Ovary (tissue), 9 donors: Measurements from ENCODE around the gene RPS15. TPM values are rescaled to one million over a fixed set of nuclear protein-coding genes. Genes with fewer than 3 reads are reported as not detected.

Experiments used
- DNase-seq, 5 donors: peaks; one replicate each; pipeline ENCODE4 v3.0.0-alpha.2; 2019 to 2020
- H3K27ac ChIP-seq, 2 donors: fragments of 200-600 bp; one replicate each; pipeline versions ENCODE4 v1.5.1 to v1.8.0; 2019 to 2022
- H3K27me3 ChIP-seq: fragments of 200-600 bp; one replicate; pipeline ENCODE4 v1.8.0; 2022
- H3K36me3 ChIP-seq: fragments of 200-600 bp; sonication (generic); one replicate; pipeline ENCODE4 v1.5.1; 2019
- H3K4me1 ChIP-seq: one replicate; pipeline ENCODE4 v1.8.1; 2013; ENCODE audit warnings: mild to moderate bottlenecking, moderate library complexity; ENCODE audit not compliant: insufficient read depth
- H3K4me3 ChIP-seq: fragments of 200-600 bp; sonication (generic); one replicate; pipeline ENCODE4 v1.5.1; 2017
- H3K9me3 ChIP-seq, 2 donors: fragments of 200-600 bp in 1 of 2; sonication (generic) in 1 of 2; one replicate each; pipeline versions ENCODE4 v1.5.1 to v1.8.1; 2013 to 2019; ENCODE audit warnings: mild to moderate bottlenecking in 1 of 2, moderate library complexity in 1 of 2
- CTCF ChIP-seq, 3 donors: fragments of 450-650 bp in 2 of 3; fragments of 200-600 bp in 1 of 3; IDR thresholded peaks; one replicate each; pipeline versions ENCODE4 v1.5.1 to v1.8.0; 2016 to 2022; ENCODE audit warnings: antibody characterized with exemption in 3 of 3, mild to moderate bottlenecking in 1 of 3
- EP300 ChIP-seq: sonication (generic); formaldehyde crosslinking; IDR thresholded peaks from one replicate; pipeline ENCODE4 v1.6.1; 2017; ENCODE audit warnings: antibody characterized with exemption
- POLR2A ChIP-seq: fragments of 450-650 bp; IDR thresholded peaks from one replicate; pipeline ENCODE4 v1.6.1; 2017; ENCODE audit warnings: antibody characterized with exemption, mild to moderate bottlenecking, moderate library complexity
- WGBS, 3 donors: extraction: QIAGEN DNeasy Blood & Tissue Kit in 1 of 3; methylation state at CpG; one replicate each; pipeline versions ENCODE4 v1.1.5 to v1.1.7; 2013 to 2017; 5-methylcytosine and 5-hydroxymethylcytosine counted together
- intact Hi-C, 4 donors: fragments of 100-400 bp; cut with DNase I; formaldehyde crosslinking; loops; one replicate each; pipeline versions ENCODE4 v1.11.0 to v1.15.1; 2022 to 2023
- polyA plus RNA-seq, 2 donors: library from polyadenylated mRNA; stranded (reverse); fragments of 200-250 nt in 1 of 2; fragments of 350-450 nt in 1 of 2; fragmentation: Illumina TruSeq in 1 of 2; extraction: RNeasy Lipid Tissue Mini Kit (QIAGEN cat#74804) in 1 of 2; gene quantifications; one replicate each; pipeline ENCODE4 v1.2.3, GENCODE V29; 2013 to 2014
- total RNA-seq, 7 donors: library from RNA; depleted of rRNA in 2 of 7; stranded (reverse); fragments of >200 nt in 2 of 7; fragmentation: NEBNext Ultra II Directional in 3 of 7; extraction: Animal tissue kit (Norgen Biotek cat#: 25700) in 3 of 7; gene quantifications; one replicate each; pipeline versions ENCODE4 v1.1.0 to v1.2.4, GENCODE V29; 2016 to 2023
- donor health status: DM: no; HTN: no; CAD: no; lungs with moderate emphysema.
- donor health status: DM: no; HTN: no; CAD: no.
- donor health status: Bipolar disorder and iron deficiency.
- donor health status: DM: yes; HTN: yes; CAD: no.
- donor health status: DM: no; HTN: no; CAD: no.
- donor health status: DM: yes; HTN: yes; CAD: no.

The RPS15 gene
- total and polyA plus RNA-seq, 9 donors, result 174 to 7,253 (median 2,328) TPM

DNA sequence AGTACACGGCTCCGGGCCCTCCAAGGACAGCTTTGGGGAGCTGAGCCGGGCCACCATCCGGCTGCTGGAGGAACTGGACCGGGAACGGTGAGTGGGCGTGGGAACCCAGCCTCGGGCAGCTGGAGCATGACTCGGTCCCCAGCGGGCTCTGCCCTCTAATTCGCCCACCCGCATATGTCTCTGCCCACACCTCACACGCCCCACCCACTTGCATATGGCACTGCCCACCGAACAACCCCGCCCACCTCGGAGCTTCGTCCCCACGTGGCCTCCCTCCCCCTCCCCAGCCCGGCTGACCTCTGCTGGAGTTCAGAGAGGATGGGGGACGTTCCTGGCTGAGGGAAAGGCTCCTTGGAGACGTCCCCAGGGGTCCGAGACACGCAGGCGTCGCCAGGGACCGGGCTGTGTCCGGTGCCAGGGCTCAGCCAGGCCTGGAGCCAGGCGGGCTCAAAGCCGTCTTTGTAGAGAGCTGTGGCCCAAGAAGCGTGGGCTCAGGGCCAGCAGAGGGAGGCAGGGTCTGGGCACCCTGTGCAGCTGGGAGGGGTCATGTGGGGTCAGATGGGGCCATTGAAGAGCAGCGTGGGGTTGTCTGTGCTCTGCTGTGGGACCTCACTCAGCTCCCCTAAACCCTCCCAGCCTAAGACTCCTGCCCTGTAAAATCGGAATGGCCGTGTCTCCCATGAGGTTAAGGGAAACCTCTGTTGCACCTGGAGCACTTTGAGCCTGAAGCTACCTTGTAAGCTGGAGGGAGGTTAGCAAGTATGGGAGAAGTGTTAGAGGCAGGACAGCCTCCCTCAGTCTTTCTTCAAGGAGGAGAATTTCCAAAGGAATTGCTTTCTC, 15.5 kb downstream of the RPS15 start:
- Histone ChIP-seq H3K4me3 (no peak overlapping the region), H3K9me3 (no peaks in the 10 kb centered on the region), H3K4me1 (peaks cover 1% of the 10 kb centered on the region), H3K27ac (no peak overlapping the region), H3K36me3 (no peaks in the 10 kb centered on the region), H3K27me3 (peaks cover 7% of the 10 kb centered on the region)
- WGBS, 3 donors, result 9 to 22% (median 20%) methylated on average over 33 of the region's 33 CpGs
- intact Hi-C loops, result no loop called here
- TF ChIP-seq POLR2A (no peak), EP300 (no peak), CTCF (IDR thresholded peaks at IDR 0.05) (no peak)
- no peak for DNase-seq

DNA sequence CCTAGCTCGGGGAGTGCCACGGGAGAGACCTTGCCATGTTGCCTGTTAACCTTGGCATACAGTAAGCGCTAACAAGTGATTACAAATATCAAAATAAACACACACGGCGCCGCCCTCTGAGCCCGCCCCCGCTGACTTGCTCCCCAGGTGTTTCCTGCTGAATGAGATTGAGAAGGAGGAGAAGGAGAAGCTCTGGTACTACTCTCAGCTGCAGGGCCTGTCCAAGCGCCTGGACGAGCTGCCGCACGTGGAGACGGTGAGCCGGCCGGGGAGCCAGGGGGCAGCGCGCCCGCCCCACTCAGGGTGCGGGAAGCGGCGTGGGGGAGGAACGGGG, 16.8 kb downstream of the RPS15 start:
- H3K36me3 ChIP-seq, result no peaks in the 10 kb centered on the region
- TF ChIP-seq EP300 (no peak), CTCF (IDR thresholded peaks at IDR 0.05) (no peak), POLR2A (no peak)
- no peak overlapping the region for H3K27ac ChIP-seq
- intact Hi-C loops, result no loop called here
- H3K9me3 ChIP-seq, result no peaks in the 10 kb centered on the region
- WGBS, 3 donors, result 2 to 11% (median 4%) methylated on average over 22 of the region's 22 CpGs
- peaks cover 1% of the 10 kb centered on the region for H3K4me1 ChIP-seq
- DNase-seq, result no peak
- H3K4me3 ChIP-seq, result no peak overlapping the region
- peaks cover 7% of the 10 kb centered on the region for H3K27me3 ChIP-seq

- WGBS, 3 donors, result 5 to 12% (median 6%) methylated on average over 40 to 42 of the region's 42 CpGs
- intact Hi-C loops, result no loop called here
- H3K4me1 ChIP-seq, result peaks cover 1% of the 10 kb centered on the region
These were observed 17.3 kb downstream of the RPS15 start for GRCh38 chr19:1455336-1456120.

More at GRCh38 chr19:1455336-1456120, 17.3 kb downstream of the RPS15 start:
- no peak for TF ChIP-seq CTCF (IDR thresholded peaks at IDR 0.05)
- Histone ChIP-seq H3K27me3 (peaks cover 7% of the 10 kb centered on the region), H3K4me3 (no peak overlapping the region), H3K36me3 (no peaks in the 10 kb centered on the region), H3K27ac (no peak overlapping the region), H3K9me3 (no peaks in the 10 kb centered on the region)
- DNase-seq, result peak in 1 of 5 donors; percentile 58
